ENCODE data around the gene CD247.

CD247 gene

DNA sequence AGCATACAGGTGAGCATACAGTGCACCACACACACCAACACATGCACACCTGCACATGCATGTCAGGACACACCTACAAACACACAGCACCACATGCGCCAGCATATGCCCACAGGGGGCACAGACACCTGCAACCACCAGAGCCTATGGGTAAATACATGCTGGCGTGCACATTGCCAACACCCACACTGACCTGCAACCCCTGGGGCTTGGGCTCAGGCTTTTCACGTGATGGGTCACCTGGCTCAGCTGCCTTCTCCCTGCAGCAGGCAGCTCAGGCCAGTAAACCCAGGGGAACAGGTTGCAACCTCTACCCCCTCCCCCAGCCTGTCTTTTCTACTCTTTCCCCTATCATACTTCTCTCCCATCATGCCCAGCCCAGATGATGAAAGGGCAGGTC, 8.1 kb downstream of the CD247 start:
- no peak for DNase-seq

DNA sequence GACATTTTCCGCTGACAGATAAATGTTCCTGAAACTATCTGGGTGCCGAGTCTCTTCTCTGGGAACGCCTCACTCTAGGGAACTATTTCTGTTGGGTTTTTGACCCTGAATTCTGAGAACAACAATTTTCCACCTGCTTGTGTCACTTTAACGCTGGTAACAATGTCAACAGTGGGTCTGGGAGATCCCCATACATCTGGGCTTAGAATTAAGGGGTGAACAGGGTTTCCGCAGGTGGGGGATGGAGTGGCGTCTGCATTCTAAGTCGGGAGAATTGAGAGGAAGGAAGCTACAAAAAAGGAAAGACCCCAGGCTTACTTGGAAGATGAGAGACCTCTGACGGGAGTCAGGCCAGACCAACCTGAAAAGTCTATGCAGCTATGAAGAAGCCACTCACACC, 8.7 kb downstream of the CD247 start:
- DNase-seq, result no peak

DNA sequence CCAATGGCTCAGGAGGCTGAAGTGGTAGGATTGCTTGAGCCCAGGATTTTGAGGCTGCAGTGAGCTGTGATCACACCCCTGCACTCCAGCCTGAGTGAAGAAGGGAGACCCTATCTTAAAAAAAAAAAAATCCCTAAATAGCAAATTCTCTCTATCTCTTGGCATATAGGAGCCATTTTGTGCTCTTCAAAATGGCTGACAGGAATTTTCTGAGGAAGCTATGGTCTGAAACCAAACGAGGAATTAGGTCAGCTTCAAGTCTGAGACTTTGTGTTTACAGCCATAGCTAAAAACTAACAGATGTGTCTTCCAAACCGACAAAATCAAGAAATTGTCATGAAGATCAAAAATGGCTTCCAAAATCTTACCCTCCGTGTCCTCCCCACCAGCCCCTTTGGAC, 10.6 kb downstream of the CD247 start:
- no peak for DNase-seq

DNA sequence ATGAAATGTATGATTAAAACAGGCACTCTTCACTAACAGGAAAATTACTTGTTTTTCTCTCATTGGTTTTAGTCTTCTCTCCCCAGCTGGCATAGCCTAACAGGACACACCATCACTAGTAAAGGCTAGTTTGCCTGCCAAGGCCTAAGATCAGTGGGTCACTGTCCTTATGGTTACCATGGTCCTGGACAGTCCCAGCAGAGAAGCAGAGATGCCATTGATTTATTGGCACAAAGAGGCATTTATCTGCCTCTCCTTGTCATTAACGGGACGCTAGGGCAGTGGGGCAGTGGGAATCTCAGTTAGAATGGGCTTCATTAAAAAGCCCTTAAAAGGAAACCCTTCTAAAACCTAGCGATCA, 13.9 kb downstream of the CD247 start:
- no peak for DNase-seq

DNA sequence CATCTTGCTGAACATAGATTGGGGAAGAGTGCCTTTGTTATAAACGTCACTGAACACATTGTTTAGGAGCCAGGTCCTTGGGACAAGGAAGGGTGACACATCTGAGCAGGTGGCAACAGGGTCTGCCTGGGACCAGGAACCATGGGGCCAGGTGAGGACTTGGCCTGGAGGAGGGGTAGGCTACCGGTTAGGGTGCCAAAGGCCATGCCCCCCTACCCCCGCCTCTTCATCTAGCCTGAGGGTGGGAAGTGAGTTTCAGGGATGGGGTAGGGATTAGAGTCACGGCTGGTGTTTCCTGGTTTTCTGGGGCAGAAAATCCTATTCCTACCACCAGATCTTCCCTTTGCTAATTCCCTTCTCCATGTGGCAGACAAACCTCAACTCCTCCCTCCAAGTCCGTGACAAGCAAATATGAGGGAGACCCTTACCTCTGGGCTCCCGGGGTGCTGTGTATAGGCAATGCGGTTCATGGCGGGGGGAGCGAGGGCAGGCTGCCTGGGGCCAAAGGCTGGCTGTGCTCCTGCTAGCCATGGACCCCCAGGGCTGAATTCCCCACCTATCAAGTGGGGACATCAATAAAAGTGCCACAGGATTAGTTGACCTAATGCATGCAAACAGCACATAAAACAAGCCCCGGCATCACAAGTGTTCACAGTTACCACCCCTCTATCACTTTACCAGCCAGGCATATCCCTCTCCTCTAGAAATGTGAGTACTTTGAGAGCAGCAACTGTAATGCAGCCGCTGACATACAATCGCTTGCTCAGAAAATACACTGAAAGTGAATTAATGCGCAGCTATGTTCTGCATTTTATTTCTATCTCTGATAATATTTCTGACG, 14.5 kb downstream of the CD247 start:
- DNase-seq, result no peak

DNA sequence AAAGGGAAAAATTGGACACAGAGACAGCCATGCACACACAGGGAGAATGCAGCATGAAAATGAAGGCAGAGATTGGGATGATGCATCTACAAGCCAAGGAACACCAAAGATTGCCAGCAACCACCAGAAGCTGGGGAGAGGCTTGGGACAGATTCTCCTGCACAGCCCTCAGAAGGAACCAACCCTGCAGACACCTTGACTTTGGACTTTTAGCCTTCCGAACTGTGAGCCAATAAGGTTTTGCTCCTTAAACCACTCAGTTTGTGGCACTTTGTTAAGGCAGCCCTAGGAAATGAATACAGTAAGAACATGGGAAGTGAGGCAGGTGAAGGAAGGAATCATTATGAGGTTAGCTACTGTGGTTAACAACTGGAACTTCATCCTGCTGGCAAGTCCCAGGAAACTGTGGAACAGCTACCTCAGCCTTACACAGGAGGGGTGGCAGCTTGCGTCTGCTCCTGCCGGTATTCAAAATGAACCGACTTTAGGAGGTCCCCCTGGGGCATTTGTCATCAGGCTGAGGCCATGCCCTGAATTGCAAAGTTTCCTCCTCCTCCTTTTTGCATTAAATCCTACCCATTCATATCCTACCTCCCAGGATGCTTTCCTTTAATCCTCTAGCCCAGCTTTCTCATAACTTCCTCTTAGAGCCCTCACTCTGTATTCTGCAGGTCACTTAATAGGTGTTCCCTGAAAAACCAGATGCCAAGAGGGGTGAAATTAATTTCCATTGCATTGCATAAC, 15.4 kb downstream of the CD247 start:
- DNase-seq, result no peak

DNA sequence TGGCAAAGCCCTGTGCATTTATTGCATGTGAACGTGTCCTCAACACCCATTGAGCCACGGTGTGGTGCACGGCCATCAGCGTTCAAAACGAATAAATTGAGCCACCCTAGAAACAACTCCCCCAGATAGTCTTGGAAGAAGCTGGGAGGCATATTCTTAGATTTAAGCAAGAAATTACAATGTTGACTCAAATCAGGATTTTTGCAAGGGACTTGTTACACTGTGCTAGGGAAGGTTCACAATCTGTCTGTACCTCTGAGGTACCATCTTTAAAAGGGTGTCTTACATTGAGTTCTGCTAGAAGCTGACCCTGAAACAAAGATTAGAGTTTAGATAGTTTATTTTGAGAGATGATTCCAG, 16.2 kb downstream of the CD247 start:
- no peak for DNase-seq

DNA sequence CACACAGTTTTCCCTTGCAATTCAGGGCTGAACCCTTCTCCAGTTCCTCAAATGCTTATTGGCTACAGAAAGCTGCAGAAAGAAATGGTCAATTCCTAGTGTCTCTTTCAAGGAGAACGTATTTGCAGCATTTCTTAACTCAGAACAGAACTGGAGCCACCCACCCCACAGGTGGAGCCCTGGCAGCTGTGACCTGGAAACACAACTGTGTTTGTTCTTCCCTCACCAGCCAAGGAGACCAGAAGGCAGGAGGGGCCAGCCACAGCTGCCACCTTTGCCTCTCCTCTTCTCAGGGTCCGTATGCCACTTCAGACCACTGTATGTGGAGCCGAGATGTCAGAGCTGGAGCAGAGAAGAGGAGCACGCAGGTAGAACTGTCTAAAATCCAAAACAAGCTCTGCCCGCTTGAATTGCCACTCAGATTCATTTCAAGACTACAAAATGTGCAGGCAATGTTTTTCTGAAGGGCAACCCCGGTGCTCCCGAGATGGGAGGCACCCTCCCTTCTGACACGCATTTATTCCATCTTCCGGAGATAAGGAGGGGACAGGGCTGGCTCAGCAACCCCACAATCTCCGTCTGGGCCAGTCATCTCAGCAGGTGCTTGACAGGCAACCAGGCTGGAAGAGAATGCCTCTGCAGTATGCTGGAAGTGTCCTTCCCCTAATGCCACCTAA, 16.7 kb downstream of the CD247 start:
- peak; percentile 28 for DNase-seq

DNA sequence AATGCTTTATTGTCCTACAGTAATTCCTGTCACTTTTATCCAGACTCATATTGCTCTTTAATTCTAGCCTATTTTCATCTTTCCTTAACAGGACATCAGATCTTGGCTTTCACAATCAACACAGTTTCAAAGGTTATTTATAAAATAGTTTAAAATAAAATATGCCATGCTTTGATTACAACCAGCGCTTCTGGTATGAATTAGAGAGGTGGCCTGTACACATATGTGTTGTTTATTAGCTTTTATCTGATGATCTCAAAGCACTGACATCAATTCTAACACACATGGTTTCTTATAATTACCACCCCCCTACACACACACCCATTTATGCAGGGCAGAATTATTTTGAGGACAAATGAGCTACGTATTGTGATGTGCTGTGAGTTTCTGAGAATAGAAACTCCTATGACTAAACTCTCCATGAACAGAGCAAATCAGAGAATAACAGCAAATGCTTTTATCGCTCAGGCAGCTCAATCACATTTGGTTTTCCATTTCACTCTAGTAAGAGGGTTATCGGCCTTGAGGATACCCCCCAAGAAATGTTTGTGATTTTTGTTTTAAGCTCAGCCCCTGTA, 18.0 kb downstream of the CD247 start:
- no peak for DNase-seq

DNA sequence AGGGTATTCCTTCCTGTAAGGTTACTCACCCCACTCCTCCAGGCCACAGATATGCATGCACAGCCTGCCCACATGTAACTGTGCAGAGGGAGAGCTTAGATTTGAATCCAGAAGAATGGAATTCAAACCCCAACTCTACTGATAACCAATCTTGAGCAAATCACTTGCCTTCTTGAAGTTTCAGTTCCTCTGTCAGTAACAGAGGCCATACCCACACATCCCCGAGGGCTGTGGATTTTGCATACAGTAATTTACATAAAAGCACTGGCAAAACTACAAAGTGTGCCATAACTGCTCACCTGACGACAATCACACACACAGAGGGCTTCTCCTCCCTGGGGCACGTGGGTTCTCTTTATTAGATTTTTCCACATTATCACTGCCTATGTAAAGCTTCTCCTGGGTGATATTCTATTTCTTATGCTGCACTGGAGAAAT, 18.6 kb downstream of the CD247 start:
- no peak for DNase-seq

DNA sequence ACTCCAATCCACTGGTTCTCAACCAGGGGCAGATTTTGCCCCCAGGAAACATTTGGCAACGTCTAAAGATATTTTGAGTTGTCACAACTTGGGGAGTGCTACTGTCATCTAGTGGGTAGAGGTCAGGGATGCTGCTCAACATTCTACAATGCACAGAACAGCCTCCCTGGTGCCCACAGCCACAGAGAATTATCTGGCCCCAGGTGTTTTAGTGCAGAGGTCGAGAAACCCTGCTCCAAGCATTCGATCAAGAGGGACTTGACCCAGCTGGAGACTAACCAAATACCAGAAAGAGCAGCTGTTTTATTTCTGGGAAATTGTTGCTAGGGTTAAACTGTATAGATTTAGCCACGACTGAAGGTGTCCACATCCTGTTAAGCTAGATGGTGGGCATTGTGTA, 19.2 kb downstream of the CD247 start:
- DNase-seq, result no peak

DNA sequence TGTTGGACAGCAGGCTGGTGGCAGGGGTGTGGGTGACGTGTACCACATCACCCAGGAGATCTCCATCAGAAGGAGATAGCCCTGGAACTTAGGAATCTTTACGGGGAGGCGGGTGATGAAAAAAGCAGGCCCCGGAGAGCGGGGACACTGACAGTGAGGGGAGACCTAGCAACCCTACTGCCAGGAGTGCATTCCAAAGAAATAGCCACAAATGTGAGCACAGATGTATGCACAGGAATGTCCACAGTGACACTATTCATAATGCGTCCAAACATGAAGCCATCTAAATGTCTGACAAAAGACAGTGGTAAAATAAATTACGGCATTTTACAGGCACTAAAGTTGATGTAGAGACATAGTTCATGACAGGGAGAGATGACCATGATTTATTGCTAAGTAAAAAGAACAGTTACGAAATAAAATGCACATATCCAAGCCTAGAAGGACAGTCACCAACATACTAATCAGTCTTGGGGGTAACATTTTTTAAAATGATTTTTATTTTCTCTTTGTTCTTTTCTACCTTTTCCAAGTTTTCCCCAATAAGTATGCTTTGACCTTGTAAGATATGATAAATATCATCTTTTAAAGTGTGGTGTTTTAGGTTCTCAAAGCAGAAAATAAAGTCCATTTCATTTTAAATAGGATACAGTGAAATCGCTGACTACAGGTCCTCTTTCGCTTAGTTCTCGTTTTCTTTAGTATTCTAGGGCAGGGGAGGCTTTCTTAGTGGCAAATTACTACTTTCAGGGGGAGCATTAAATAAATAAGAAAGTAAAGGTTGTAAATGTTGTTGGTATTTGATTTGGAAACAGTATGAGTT, 21.3 kb downstream of the CD247 start:
- no peak for DNase-seq

DNA sequence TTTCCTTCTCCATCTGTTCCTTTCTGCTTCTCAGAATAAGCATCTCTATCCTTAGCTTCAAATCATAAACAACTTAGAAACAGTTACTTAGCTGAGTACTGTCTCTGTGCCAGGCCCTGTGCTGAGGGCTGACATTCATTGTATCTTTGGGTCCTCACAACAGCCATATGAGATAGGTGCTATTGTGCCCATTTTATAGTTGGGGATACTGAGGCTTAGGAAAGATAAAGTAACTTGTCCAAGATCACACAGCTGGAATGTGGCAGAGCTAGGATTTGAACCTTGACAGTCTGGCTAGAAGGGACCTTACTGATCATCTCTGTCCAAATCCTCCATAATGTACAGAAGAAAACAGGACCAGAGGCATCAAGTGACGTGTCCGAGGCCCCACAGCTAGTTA, 25.0 kb downstream of the CD247 start:
- no peak for DNase-seq

DNA sequence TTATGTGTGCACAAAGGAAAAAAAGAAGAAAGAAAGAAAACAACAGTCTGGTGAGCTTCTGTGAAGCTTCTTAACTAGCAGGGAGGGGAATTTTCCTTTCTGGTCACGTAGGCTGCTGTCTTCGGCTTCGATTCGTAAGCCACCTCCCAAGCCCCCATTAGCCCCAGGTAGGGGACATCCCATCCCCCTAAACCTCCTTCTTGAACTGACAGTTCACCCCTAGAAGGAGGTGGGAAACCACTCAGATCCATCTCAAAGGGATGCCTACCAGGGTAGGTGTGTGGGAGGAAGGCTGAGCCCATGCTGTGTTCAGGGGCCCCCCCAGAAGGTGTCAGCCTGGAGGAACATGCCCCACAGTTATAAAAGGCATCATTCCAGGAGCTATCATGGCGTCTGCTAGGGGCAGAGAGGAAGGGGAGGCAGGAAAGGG, 25.8 kb downstream of the CD247 start:
- DNase-seq, result no peak

DNA sequence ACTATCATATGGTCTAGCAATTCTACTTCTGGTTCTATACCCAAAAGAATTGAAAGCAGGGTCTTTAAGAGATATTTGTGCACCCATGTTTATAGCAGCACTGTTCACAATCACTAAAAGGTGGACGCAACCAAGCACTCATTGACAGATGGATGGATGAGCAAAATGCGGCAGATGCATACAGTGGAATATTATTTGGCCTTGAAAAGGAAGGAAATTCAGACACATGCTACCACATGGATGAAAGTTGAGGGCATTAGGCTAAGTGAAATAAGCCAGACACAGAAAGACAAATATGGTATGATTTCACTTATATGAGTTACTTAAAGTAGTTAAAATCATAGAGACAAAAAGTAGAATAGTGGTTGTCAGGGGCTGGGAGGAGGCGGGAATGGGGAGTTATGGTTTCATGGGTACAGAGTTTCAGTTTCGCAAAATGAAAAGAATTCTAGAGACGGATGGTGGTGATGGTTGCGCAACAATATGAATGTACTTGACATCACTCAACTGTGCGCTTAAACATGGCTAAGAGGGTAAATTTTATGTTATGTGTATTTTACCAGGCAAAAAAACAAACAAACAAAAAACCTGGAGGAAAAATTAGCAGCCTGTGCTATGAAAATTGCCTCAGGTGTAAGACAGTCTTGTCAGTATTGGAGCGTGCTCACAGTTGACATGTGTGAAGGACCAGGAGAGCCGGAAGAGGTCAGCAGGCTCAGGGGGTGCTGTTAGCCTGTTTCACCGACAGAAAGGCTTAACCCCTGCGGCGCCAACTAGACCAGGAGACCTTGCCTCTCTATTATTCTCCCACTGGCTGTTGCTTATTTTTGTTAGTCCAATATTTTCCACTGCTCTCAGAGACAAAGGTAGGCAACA, 26.5 kb downstream of the CD247 start:
- DNase-seq, result no peak

DNA sequence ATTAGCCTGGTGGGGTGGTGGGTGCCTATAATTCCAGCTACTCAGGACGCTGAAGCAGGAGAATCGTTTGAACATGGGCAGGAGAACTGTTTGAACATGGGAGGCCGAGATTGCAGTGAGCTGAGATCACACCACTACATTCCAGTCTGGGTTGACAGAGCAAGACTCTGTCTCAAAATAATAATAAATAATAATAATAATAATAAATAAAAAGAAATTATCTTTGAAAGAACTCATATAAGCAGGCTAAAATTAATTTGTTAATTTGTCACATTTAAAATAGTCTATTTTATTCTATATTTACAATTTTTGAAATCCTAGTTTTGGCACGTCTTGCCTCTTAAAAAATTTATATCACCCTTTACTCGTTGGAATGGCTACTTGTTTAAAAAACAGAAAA, 27.6 kb downstream of the CD247 start:
- no peak for DNase-seq

DNA sequence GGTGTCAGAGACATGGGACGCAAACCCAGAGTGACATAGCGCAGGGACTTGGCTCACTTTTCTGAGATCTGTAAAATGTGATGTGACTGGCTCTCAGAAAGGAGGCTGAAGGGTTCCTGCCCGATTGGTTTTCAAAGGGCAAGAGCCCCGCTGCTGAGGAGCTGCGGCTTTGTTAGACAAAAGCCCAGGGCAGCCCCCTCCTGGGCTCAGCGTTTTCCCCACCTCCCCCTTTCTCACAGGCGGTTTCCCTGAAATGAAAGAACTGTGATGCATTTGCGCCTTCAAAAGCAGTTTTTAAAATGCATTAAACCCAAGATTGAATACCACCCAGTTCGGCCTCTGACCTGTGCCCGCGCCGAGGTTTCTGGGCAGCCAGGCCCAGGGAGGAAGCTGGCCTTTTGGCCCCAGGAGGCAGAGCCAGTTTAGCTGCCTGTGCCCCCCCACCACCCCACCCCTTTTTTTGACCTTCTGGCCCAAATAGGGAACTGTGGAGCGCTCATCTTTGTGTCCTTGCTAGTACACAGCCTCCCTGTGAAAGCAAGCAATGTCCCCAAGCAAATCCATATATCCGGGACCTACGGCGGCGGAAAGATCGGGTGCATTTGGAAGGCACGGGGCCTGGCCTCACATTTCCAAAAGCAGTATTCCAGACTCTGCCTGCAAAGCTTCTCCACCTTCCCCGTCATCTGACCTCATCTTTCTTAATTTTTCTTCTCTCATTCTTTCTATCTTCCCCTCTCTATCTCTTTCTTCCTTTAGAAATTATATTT, 28.6 kb downstream of the CD247 start:
- no peak for DNase-seq

DNA sequence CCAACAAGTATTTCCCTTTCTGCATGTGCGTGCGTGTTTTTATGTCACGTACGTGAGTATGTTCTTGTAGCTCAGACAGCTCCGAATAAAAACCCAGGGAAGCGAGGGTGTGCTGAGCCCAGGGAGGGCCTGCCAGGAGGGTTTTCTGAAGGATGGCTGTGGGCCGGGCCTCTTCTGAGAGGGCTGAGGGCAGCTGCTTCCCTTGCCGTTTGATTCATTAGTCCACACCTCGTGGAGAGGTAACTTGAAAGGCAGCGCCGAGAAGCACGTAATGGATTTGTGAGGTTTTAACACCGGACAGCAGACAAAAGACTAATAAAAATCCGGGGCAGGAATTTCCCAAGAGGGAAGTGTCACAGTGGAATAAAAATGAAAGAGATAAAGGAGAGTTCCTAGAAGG, 29.5 kb downstream of the CD247 start:
- no peak for DNase-seq

DNA sequence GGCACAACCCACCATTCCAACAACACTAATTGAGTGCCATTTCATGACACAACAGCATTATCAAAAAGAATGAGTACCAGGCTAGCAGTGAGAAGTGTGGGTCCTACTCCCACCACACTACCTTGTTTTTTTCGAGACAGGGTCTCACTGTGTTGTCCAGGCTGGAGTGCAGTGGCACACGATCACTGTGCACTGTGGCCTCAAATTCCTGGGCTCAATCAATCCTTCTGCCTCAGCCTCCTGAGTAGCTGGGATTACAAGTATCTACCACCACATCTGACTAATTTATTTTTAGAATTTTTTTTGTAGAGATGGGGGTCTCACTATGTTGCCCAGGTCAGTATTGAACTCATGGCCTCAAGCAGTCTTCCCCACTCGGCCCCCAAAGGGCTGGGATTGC, 30.7 kb downstream of the CD247 start:
- DNase-seq, result no peak

DNA sequence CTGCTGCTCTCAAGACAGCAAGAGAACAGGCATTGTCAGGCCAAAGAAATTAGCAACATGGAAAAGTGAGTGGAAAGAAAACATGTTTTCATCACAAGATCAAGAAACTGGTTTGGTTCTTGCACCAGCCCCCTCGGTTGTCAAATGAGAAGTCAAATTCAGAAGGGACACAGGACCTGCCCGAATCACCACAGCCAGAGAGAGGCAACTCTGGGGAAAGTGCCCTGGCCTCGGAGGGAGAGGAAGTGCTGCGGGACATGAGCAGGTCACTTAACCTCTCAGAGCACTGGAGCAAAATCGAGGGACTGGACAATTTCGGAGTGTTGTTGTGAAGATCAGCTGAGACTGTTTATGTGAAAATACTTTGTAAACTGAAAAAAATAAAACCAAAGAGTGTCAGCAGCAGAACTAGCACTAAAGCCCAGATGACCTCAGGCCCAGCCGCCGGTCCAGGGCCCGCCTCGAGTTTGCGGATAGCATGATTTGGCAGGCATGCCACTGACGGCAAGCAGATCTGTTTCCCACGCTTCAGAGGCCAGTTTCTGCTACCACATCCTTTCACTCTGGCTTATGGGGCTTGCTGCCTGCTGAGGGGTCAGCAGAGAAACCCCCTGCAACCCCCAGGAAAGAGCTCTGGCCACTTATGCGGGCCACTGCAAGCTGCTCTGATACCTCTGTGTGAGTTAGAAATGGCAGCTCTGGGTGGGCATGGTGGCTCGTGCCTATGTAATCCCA, 32.1 kb downstream of the CD247 start:
- DNase-seq, result no peak

All from NCI-H2171 (cell line).